ENCODE data around the gene AIM2. TPM values are rescaled to one million over a fixed set of nuclear protein-coding genes. Genes with fewer than 3 reads are reported as not detected.
A peak's percentile ranks its signal among the peaks of the same experiment; 100 is the strongest.

Gene AIM2
- total RNA-seq, 1 experiment from 2014 or later, result not detected

DNA sequence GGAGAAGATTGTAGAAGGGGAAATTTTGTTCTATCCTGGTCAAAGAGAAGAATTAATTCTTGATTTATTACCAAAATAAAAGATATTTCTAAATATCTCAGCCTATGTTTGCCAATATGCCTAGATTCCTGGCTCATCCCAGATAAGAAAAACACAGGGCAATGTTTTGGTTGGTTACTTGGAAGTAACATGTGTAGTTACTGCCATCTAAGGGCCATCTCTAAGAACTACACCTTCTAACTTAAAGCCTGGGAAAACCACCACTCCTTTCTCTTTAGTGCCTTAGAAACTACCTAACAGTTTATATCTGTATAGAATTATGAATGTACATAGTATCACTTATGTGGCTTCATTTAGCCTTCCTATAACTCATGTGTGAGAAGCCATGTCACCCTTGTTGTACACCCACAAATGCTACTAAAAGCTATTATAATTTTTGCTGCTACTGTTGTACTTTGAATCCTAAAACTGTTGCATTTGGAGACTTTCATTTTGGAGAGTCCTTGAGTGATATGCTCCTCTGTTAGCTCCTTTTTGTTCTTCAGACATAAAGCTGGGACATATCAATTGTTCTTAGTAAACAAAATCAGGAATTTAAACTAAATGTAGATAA lies 4.5 kb downstream of the AIM2 start:
- no peaks in the 10 kb centered on the region for H3K9me3 ChIP-seq
- TF ChIP-seq CTCF (IDR thresholded peaks at IDR 0.05; ENCODE audit: insufficient read depth in 1 of 2, low read depth in 1 of 2, low read length in 1 of 2, severe bottlenecking in 1 of 2, unreplicated experiment in 1 of 2), result peak; percentile 46 to 53
- POLR2A ChIA-PET, result no interaction called here
- CTCF ChIA-PET, result interaction anchor here (1.3 to 1.4 kb wide), 2 partner anchors 868 to 1106 kb away, joined by 3 read pairs; no protein-coding TSS in a partner anchor
- DNase-seq, result peak in 1 of 2 experiments; percentile 47
- Mint-ChIP-seq H3K9me3 (ENCODE audit: unreplicated experiment) (no peaks in the 10 kb centered on the region), H3K36me3 (ENCODE audit: insufficient read depth, unreplicated experiment) (no peaks in the 10 kb centered on the region), H3K4me3 (ENCODE audit: unreplicated experiment) (no peak overlapping the region), H3K4me1 (ENCODE audit: low read depth, unreplicated experiment) (no peaks in the 10 kb centered on the region), H3K27me3 (ENCODE audit: insufficient read depth, unreplicated experiment) (peaks cover 2% of the 10 kb centered on the region), H3K27ac (ENCODE audit: unreplicated experiment) (no peak overlapping the region)
- BruUV-seq (replicated peaks), result no TSS peak
- no peaks in the 10 kb centered on the region for H3K36me3 ChIP-seq (ENCODE audit: control insufficient read depth, insufficient read depth, low read length)
- intact Hi-C loops (cut with micrococcal nuclease; ENCODE audit: unreplicated experiment), result loop anchor here (1.0 kb wide), 3 partner anchors 74 to 869 kb away; no protein-coding TSS in a partner anchor
- H3K4me3 ChIP-seq (ENCODE audit: low read depth, low read length), result no peak overlapping the region
- no peaks in the 10 kb centered on the region for H3K4me1 ChIP-seq
- no peaks in the 10 kb centered on the region for H3K27me3 ChIP-seq (replicated peaks; ENCODE audit: control insufficient read depth, insufficient read depth, low read length)

DNA sequence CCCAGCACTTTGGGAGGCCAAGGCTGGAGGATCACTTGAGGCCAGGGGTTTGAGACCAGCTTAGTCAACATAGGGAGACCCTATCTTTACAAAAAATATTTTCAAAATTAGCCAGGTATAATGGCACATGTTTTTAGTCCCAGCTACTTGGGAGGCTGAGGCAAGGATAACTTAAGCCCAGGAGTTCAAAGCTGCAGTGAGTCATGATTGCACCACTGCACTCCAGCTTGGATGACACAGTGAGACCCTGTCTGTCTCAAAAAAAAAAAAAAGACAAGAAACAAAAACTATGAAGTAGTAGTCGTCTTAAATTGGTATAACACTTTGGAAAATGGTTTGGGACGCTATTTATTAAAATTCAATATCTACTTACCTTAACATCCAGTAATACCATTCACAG lies 7.7 kb downstream of the AIM2 start:
- Histone ChIP-seq H3K9me3 (no peaks in the 10 kb centered on the region), H3K27me3 (replicated peaks; ENCODE audit: control insufficient read depth, insufficient read depth, low read length) (no peaks in the 10 kb centered on the region), H3K36me3 (ENCODE audit: control insufficient read depth, insufficient read depth, low read length) (no peaks in the 10 kb centered on the region), H3K4me3 (ENCODE audit: low read depth, low read length) (no peak overlapping the region), H3K4me1 (no peaks in the 10 kb centered on the region)
- CTCF ChIA-PET, result no interaction called here
- DNase-seq, result no peak
- no peaks in the 10 kb centered on the region for H3K27me3 Mint-ChIP-seq (ENCODE audit: insufficient read depth, unreplicated experiment)
- H3K4me3 Mint-ChIP-seq (ENCODE audit: unreplicated experiment), result no peak overlapping the region
- TF ChIP-seq CTCF (IDR thresholded peaks at IDR 0.05; ENCODE audit: insufficient read depth in 1 of 2, low read depth in 1 of 2, low read length in 1 of 2, severe bottlenecking in 1 of 2, unreplicated experiment in 1 of 2), result no peak
- H3K9me3 Mint-ChIP-seq (ENCODE audit: unreplicated experiment), result no peaks in the 10 kb centered on the region
- intact Hi-C loops (cut with micrococcal nuclease; ENCODE audit: unreplicated experiment), result loop anchor here (10.0 kb wide), 1 partner anchor 934 kb away; no protein-coding TSS in a partner anchor
- H3K27ac Mint-ChIP-seq (ENCODE audit: unreplicated experiment), result no peak overlapping the region
- H3K36me3 Mint-ChIP-seq (ENCODE audit: insufficient read depth, unreplicated experiment), result no peaks in the 10 kb centered on the region
- no peaks in the 10 kb centered on the region for H3K4me1 Mint-ChIP-seq (ENCODE audit: low read depth, unreplicated experiment)
- POLR2A ChIA-PET, result no interaction called here
- no TSS peak for BruUV-seq (replicated peaks)

GRCh38 chr1:159067699-159068621 lies 8.6 kb downstream of the AIM2 start:
- H3K4me3 Mint-ChIP-seq (ENCODE audit: unreplicated experiment), result no peak overlapping the region
- no peaks in the 10 kb centered on the region for H3K27me3 ChIP-seq (replicated peaks; ENCODE audit: control insufficient read depth, insufficient read depth, low read length)
- H3K36me3 Mint-ChIP-seq (ENCODE audit: insufficient read depth, unreplicated experiment), result no peaks in the 10 kb centered on the region
- POLR2A ChIA-PET, result no interaction called here
- no peak overlapping the region for H3K27ac Mint-ChIP-seq (ENCODE audit: unreplicated experiment)
- TF ChIP-seq CTCF (IDR thresholded peaks at IDR 0.05; ENCODE audit: insufficient read depth in 1 of 2, low read depth in 1 of 2, low read length in 1 of 2, severe bottlenecking in 1 of 2, unreplicated experiment in 1 of 2), result no peak
- H3K27me3 Mint-ChIP-seq (ENCODE audit: insufficient read depth, unreplicated experiment), result no peaks in the 10 kb centered on the region
- no peaks in the 10 kb centered on the region for H3K9me3 ChIP-seq
- no peaks in the 10 kb centered on the region for H3K4me1 ChIP-seq
- no peaks in the 10 kb centered on the region for H3K36me3 ChIP-seq (ENCODE audit: control insufficient read depth, insufficient read depth, low read length)
- no peak for DNase-seq
- CTCF ChIA-PET, result no interaction called here
- H3K9me3 Mint-ChIP-seq (ENCODE audit: unreplicated experiment), result no peaks in the 10 kb centered on the region
- H3K4me3 ChIP-seq (ENCODE audit: low read depth, low read length), result no peak overlapping the region
- no peaks in the 10 kb centered on the region for H3K4me1 Mint-ChIP-seq (ENCODE audit: low read depth, unreplicated experiment)
- intact Hi-C loops (cut with micrococcal nuclease; ENCODE audit: unreplicated experiment), result loop anchor here (10.0 kb wide), 1 partner anchor 933 kb away; no protein-coding TSS in a partner anchor
- BruUV-seq (replicated peaks), result no TSS peak

All from Caco-2 (cell line).